WERI-Rb-1 (cell line): ENCODE data around the gene CCL22.

Experiments used
- DNase-seq: peaks from one replicate; pipeline ENCODE4 v3.0.0-alpha.2; 2020
- H3K27ac ChIP-seq: fragments of 250-450 bp; sonication (Bioruptor Pico); 2 replicates; pipeline ENCODE4 v1.5.1; 2020; ENCODE audit warnings: mild to moderate bottlenecking, moderate library complexity
- H3K27me3 ChIP-seq: fragments of 250-450 bp; sonication (Bioruptor Pico); 2 replicates; pipeline ENCODE4 v1.5.1; 2021; ENCODE audit warnings: mild to moderate bottlenecking, low read depth, moderate library complexity; ENCODE audit not compliant: insufficient read depth, severe bottlenecking
- H3K36me3 ChIP-seq: fragments of 250-450 bp; sonication (Bioruptor Pico); 2 replicates; pipeline ENCODE4 v1.5.1; 2020; ENCODE audit warnings: mild to moderate bottlenecking, moderate library complexity
- H3K4me3 ChIP-seq: 2 replicates; pipeline ENCODE4 v1.5.1; 2011; ENCODE audit warnings: low read depth, mild to moderate bottlenecking, control low read depth, low read length
- H3K9me3 ChIP-seq: fragments of 250-450 bp; sonication (Bioruptor Pico); 2 replicates; pipeline ENCODE4 v1.5.1; 2021; ENCODE audit warnings: mild to moderate bottlenecking, moderate library complexity; ENCODE audit not compliant: severe bottlenecking
- TF ChIP-seq, protein P1 (sequence below): IDR thresholded peaks from 2 replicates; pipeline ENCODE4 v1.5.1; 2011; ENCODE audit warnings: low read depth, mild to moderate bottlenecking, control low read depth, inconsistent platforms, low read length

The CCL22 gene

DNA sequence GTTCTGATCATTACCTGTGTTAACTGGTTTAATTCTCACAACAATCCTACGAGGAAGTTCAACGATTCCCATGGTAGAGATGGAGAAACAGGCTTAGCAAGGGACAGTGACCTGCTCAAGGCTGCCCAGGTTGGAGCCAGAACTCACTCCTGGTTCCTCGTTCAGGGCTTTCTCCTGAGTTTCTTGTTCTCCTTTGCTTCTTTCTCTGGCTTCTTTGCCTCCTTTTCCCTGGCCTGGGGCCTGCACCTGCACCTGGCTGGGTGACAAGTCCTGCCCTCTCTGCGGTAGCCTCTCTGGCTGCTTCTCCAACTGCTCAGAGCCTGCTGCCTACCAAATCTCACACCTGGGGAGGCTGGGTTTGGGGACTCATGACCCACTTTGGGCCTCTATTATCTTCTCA is 2.8 kb downstream of the CCL22 start:
- H3K9me3 ChIP-seq: no peaks in the 10 kb centered on the region
- no peak overlapping the region for H3K27ac ChIP-seq
- no peak for DNase-seq
- no peaks in the 10 kb centered on the region for H3K27me3 ChIP-seq
- TF ChIP-seq, protein P1, sequence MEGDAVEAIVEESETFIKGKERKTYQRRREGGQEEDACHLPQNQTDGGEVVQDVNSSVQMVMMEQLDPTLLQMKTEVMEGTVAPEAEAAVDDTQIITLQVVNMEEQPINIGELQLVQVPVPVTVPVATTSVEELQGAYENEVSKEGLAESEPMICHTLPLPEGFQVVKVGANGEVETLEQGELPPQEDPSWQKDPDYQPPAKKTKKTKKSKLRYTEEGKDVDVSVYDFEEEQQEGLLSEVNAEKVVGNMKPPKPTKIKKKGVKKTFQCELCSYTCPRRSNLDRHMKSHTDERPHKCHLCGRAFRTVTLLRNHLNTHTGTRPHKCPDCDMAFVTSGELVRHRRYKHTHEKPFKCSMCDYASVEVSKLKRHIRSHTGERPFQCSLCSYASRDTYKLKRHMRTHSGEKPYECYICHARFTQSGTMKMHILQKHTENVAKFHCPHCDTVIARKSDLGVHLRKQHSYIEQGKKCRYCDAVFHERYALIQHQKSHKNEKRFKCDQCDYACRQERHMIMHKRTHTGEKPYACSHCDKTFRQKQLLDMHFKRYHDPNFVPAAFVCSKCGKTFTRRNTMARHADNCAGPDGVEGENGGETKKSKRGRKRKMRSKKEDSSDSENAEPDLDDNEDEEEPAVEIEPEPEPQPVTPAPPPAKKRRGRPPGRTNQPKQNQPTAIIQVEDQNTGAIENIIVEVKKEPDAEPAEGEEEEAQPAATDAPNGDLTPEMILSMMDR: no peak
- H3K36me3 ChIP-seq: no peaks in the 10 kb centered on the region
- H3K4me3 ChIP-seq: no peak overlapping the region

DNA sequence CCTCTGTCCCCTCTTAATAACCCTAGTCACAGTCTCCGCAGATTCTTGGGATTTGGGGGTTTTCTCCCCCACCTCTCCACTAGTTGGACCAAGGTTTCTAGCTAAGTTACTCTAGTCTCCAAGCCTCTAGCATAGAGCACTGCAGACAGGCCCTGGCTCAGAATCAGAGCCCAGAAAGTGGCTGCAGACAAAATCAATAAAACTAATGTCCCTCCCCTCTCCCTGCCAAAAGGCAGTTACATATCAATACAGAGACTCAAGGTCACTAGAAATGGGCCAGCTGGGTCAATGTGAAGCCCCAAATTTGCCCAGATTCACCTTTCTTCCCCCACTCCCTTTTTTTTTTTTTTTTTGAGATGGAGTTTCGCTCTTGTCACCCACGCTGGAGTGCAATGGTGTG is 5.6 kb downstream of the CCL22 start:
- Histone ChIP-seq H3K36me3 (no peaks in the 10 kb centered on the region), H3K9me3 (no peaks in the 10 kb centered on the region), H3K27me3 (no peaks in the 10 kb centered on the region), H3K27ac (no peak overlapping the region), H3K4me3 (no peak overlapping the region)
- TF ChIP-seq, protein P1: no peak
- no peak for DNase-seq

DNA sequence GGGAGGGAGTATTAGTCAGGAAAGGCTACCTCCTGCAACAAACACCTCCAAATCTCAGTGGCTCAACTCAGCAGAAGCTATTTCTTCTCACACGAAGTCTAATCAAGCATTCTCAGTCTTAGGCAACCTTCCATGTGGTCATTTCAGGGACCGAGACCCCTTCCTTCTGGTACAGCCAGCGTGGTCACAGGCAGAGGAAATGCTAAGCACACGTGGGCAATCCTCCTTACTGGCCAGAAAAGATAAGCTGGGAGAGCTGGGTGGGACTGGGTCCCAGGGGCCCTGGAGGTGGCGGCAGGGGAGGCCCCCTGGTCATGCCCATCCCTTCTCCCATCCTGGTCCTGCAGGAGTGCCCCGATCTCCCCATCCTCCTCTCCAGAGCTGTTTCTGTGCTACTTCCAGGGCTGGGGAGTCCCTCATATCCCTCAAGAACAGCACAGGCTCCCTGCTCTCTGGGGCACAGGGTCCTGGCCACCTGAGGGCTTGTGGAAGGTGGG is 8.0 kb downstream of the CCL22 start:
- H3K4me3 ChIP-seq: no peak overlapping the region
- H3K27ac ChIP-seq: no peak overlapping the region
- H3K9me3 ChIP-seq: no peaks in the 10 kb centered on the region
- DNase-seq: no peak
- no peaks in the 10 kb centered on the region for H3K27me3 ChIP-seq
- TF ChIP-seq, protein P1: no peak
- no peaks in the 10 kb centered on the region for H3K36me3 ChIP-seq

DNA sequence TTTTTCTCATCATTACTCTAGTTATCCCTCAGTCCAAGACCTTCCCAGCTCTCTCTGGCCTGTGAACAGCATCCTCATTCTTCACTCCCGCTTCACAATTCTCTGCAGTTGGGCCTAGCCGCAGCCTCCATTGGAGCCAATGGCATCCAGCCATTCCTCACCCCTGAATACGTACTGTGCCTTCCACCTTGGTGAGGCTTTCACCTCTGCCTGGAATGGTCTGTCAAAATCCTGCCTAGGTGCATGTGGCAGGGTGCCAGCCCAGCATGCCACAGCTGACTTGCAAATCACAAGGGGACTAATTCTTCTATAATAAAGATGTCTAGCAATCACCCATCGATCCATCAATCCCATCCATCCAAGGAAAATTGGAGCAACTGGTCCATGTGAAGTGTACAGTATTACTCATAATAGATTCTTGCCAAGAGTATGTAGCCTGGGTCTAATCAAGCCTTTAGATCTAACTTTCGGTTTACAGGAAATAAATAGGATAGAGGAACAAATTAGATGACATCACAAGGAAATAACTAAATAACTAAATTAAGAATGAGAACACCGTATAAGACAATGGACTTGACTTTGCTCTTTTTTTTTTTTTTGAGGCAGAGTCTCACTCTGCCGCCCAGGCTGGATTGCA is 8.7 kb downstream of the CCL22 start:
- no peak for DNase-seq
- no peak overlapping the region for H3K4me3 ChIP-seq
- TF ChIP-seq, protein P1: no peak
- H3K9me3 ChIP-seq: no peaks in the 10 kb centered on the region
- H3K27me3 ChIP-seq: no peaks in the 10 kb centered on the region
- no peak overlapping the region for H3K27ac ChIP-seq
- H3K36me3 ChIP-seq: no peaks in the 10 kb centered on the region

DNA sequence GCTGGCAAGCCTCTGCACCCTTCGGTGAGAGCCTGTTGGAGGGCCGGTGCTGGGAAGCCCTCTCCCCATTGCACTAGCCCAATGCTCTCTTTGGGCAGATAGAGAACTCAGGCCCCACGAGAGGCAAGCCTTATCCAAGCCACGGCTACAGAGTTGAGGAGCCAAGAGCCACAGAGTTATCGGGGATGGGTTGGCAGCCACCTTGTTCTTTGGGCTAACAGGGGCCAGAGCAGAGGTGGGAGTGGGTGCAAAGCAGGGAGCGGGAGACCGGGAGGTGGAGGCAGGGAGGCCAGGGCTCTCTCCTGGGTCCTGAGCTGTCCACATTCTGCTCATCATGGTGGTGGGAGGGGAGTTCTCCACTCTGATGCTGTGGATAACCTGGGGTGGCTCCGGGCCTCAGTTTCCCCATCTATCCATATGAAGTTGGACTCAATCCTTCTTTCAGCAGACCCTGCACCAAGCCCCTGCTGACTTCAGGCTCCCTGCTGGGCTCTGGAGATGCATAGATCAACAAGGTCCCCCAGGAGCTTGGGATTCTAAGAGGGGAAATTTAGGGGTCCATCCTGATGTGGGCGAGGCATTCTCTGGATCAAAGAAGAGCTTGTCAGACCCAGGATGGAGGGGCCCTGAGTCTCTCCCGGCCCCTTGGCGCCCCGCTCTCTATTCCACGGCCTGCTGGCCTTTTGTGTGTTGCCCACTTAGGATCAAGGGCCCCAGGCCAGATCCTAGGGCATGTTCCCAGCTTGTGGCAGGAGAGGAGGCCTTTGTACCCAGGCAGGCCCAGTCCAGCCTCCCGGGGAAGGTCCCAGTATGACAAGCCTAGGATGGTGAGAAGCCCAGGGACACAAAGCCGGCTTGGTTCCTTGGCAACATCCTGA is 13.2 kb downstream of the CCL22 start:
- Histone ChIP-seq H3K9me3 (no peaks in the 10 kb centered on the region), H3K27me3 (no peaks in the 10 kb centered on the region), H3K4me3 (0 out of 2 replicates have a peak overlapping the region, but pooled peaks have one; percentile 19), H3K36me3 (no peaks in the 10 kb centered on the region), H3K27ac (no peak overlapping the region)
- DNase-seq: no peak
- TF ChIP-seq, protein P1: no peak
